ENCODE measurements around the gene MYH9.
"Not testable (repeated sequence)": the region's sequence is repeated elsewhere in the genome, so short reads cannot be mapped to it uniquely, and the experiment has no call there.

MYH9 gene

GRCh38 chr22:36387959-36388726, at the start of gene MYH9:
Gene MYH9 (minus strand): TSS chr22:36387967. CDS start chr22:36349236, 38,731 bp downstream.
- DNase-seq = peak; percentile 100

- DNase-seq = no peak
These were observed 48.0 kb upstream of the MYH9 start for GRCh38 chr22:36435516-36436415.

GRCh38 chr22:36433318-36434231, 45.8 kb upstream of the MYH9 start:
- DNase-seq = no peak

GRCh38 chr22:36432592-36433317, 45.0 kb upstream of the MYH9 start:
- DNase-seq = no peak

- no peak for DNase-seq
These were observed 44.2 kb upstream of the MYH9 start for GRCh38 chr22:36431977-36432376.

- DNase-seq = no peak
These were observed 43.1 kb upstream of the MYH9 start for GRCh38 chr22:36430863-36431262.

GRCh38 chr22:36427952-36428351, 40.2 kb upstream of the MYH9 start:
- DNase-seq = not testable (repeated sequence)

- peak; percentile 59 for DNase-seq
These were observed 38.3 kb upstream of the MYH9 start for GRCh38 chr22:36425977-36426523.

- DNase-seq = peak; percentile 16
These were observed 37.3 kb upstream of the MYH9 start for GRCh38 chr22:36424901-36425579.

- DNase-seq = not testable (repeated sequence)
These were observed 36.7 kb upstream of the MYH9 start for GRCh38 chr22:36424466-36424865.

GRCh38 chr22:36423461-36424404, 36.0 kb upstream of the MYH9 start:
- peak; percentile 63 for DNase-seq

GRCh38 chr22:36422287-36423014, 34.7 kb upstream of the MYH9 start:
- DNase-seq = no peak

- DNase-seq = no peak
These were observed 32.4 kb upstream of the MYH9 start for GRCh38 chr22:36419912-36420882.

- DNase-seq = peak; percentile 90
These were observed 31.6 kb upstream of the MYH9 start for GRCh38 chr22:36419177-36419911.

GRCh38 chr22:36417281-36417686, 29.5 kb upstream of the MYH9 start:
- DNase-seq = no peak

- no peak for DNase-seq
These were observed 27.8 kb upstream of the MYH9 start for GRCh38 chr22:36415415-36416168.

All from suppressor macrophage treated with lipopolysaccharide for 4 hours (primary cell).